Astrocyte (in vitro differentiated cells and primary cell): Measurements from ENCODE around the gene WASF2. TPM values are rescaled to one million over a fixed set of nuclear protein-coding genes. Genes with fewer than 3 reads are reported as not detected.

Source experiments
- DNase-seq: peaks from one replicate; pipeline ENCODE4 v3.0.0-alpha.2; 2010; ENCODE audit warnings: low read depth
- FAIRE-seq: peaks from 2 replicates; lab custom pipeline; 2011; peaks lifted over from hg19 to GRCh38; lab: Jason Lieb, UNC
- H2AFZ ChIP-seq: 2 replicates; pipeline ENCODE4 v1.6.0; 2012; ENCODE audit warnings: low read depth, low read length, inconsistent platforms
- H3K27ac ChIP-seq: 2 replicates; pipeline ENCODE4 v1.5.1; 2011; ENCODE audit warnings: low read depth, low read length, inconsistent platforms
- H3K27me3 ChIP-seq: 2 replicates; pipeline ENCODE4 v1.6.0; 2011; ENCODE audit warnings: low read length, inconsistent platforms; ENCODE audit not compliant: insufficient read depth
- H3K36me3 ChIP-seq: 2 replicates; pipeline ENCODE4 v1.5.1; 2011; ENCODE audit warnings: low read length, inconsistent platforms; ENCODE audit not compliant: insufficient read depth
- H3K4me1 ChIP-seq: 2 replicates; pipeline ENCODE4 v1.5.1; 2011; ENCODE audit warnings: low read length, inconsistent platforms; ENCODE audit not compliant: insufficient read depth
- H3K4me2 ChIP-seq: 2 replicates; pipeline ENCODE4 v1.6.0; 2012; ENCODE audit warnings: low read length, inconsistent platforms
- H3K4me3 ChIP-seq: 2 replicates; pipeline ENCODE4 v1.5.1; 2011; ENCODE audit warnings: low read depth, mild to moderate bottlenecking, low read length, inconsistent platforms; ENCODE audit not compliant: insufficient read depth
- H3K79me2 ChIP-seq: 2 replicates; pipeline ENCODE4 v1.6.0; 2012; ENCODE audit warnings: mild to moderate bottlenecking, low read length, inconsistent platforms; ENCODE audit not compliant: insufficient read depth
- H3K9ac ChIP-seq: 2 replicates; pipeline ENCODE4 v1.6.0; 2012; ENCODE audit warnings: mild to moderate bottlenecking, low read length, inconsistent platforms
- H3K9me3 ChIP-seq: 2 replicates; pipeline ENCODE4 v1.5.1; 2012; ENCODE audit warnings: low read depth, mild to moderate bottlenecking, low read length, inconsistent platforms; ENCODE audit not compliant: insufficient read depth
- H4K20me1 ChIP-seq: 2 replicates; pipeline ENCODE4 v1.6.0; 2012; ENCODE audit warnings: low read length, inconsistent platforms; ENCODE audit not compliant: insufficient read depth
- H3K27ac Mint-ChIP-seq: one replicate; pipeline ENCODE4 v1.8.0; 2021; ENCODE audit warnings: mild to moderate bottlenecking, mixed read lengths; ENCODE audit not compliant: unreplicated experiment
- H3K27me3 Mint-ChIP-seq: one replicate; pipeline ENCODE4 v1.8.0; 2021; ENCODE audit warnings: low read depth, mixed read lengths; ENCODE audit not compliant: unreplicated experiment
- H3K36me3 Mint-ChIP-seq: one replicate; pipeline ENCODE4 v1.8.0; 2021; ENCODE audit warnings: low read depth, mixed read lengths; ENCODE audit not compliant: unreplicated experiment
- H3K4me1 Mint-ChIP-seq: one replicate; pipeline ENCODE4 v1.8.0; 2021; ENCODE audit warnings: low read depth, mixed read lengths; ENCODE audit not compliant: unreplicated experiment
- H3K4me3 Mint-ChIP-seq: one replicate; pipeline ENCODE4 v1.8.0; 2021; ENCODE audit warnings: mild to moderate bottlenecking, moderate library complexity, mixed read lengths; ENCODE audit not compliant: unreplicated experiment
- H3K9me3 Mint-ChIP-seq: one replicate; pipeline ENCODE4 v1.8.0; 2021; ENCODE audit warnings: mild to moderate bottlenecking, mixed read lengths; ENCODE audit not compliant: unreplicated experiment
- CTCF ChIP-seq: IDR thresholded peaks from 2 replicates; pipeline ENCODE4 v1.5.1; 2011; ENCODE audit warnings: low read depth, mild to moderate bottlenecking, inconsistent platforms, low read length, moderate library complexity; ENCODE audit not compliant: insufficient read depth
- EZH2 ChIP-seq: IDR thresholded peaks from 2 replicates; pipeline ENCODE4 v1.6.1; 2012; ENCODE audit warnings: mild to moderate bottlenecking, low read length, inconsistent platforms; ENCODE audit not compliant: insufficient read depth
- total RNA-seq: library from RNA; stranded (reverse); gene quantifications from 2 replicates; pipeline ENCODE4 v1.2.1, GENCODE V29; 2021

The WASF2 gene
- total RNA-seq, 1 donor from 2014 or later: 86.9 TPM

- H3K9me3 Mint-ChIP-seq: no peaks in the 10 kb centered on the region
- no peak for FAIRE-seq
Measured at GRCh38 chr1:27481994-27482620, 7.9 kb downstream of the WASF2 start.

GRCh38 chr1:27478098-27478497 is 11.9 kb downstream of the WASF2 start:
- Histone ChIP-seq H4K20me1 (peaks cover 69% of the 10 kb centered on the region), H3K4me2 (no peak overlapping the region), H3K9me3 (no peaks in the 10 kb centered on the region), H3K27ac (no peak overlapping the region), H3K9ac (no peak overlapping the region), H2AFZ (no peak overlapping the region), H3K4me3 (no peak overlapping the region), H3K27me3 (no peaks in the 10 kb centered on the region), H3K4me1 (no peaks in the 10 kb centered on the region), H3K79me2 (peaks cover 96% of the 10 kb centered on the region), H3K36me3 (no peaks in the 10 kb centered on the region)
- Mint-ChIP-seq H3K36me3 (peaks cover 4% of the 10 kb centered on the region), H3K9me3 (no peaks in the 10 kb centered on the region), H3K4me1 (peaks cover 9% of the 10 kb centered on the region), H3K27me3 (no peaks in the 10 kb centered on the region), H3K4me3 (no peak overlapping the region), H3K27ac (peak overlapping the region; percentile 86)
- TF ChIP-seq EZH2 (no peak), CTCF (no peak)
- DNase-seq (no peak), FAIRE-seq (no peak)

More at GRCh38 chr1:27481994-27482620, 7.9 kb downstream of the WASF2 start:
- Mint-ChIP-seq H3K4me1 (peaks cover 9% of the 10 kb centered on the region), H3K4me3 (no peak overlapping the region), H3K27ac (no peak overlapping the region), H3K27me3 (no peaks in the 10 kb centered on the region), H3K36me3 (peaks cover 2% of the 10 kb centered on the region)
- Histone ChIP-seq H3K36me3 (no peaks in the 10 kb centered on the region), H3K27ac (no peak overlapping the region), H3K4me2 (no peak overlapping the region), H3K79me2 (peaks cover 92% of the 10 kb centered on the region), H4K20me1 (peaks cover 62% of the 10 kb centered on the region), H2AFZ (no peak overlapping the region), H3K9ac (no peak overlapping the region), H3K4me3 (no peak overlapping the region), H3K27me3 (no peaks in the 10 kb centered on the region), H3K9me3 (no peaks in the 10 kb centered on the region), H3K4me1 (no peaks in the 10 kb centered on the region)
- no peak for TF ChIP-seq CTCF
- TF ChIP-seq EZH2: no peak
- no peak for DNase-seq

- Mint-ChIP-seq H3K9me3 (no peaks in the 10 kb centered on the region), H3K36me3 (peaks cover 9% of the 10 kb centered on the region), H3K27me3 (no peaks in the 10 kb centered on the region), H3K4me1 (peaks cover 2% of the 10 kb centered on the region), H3K27ac (no peak overlapping the region), H3K4me3 (no peak overlapping the region)
- H2AFZ ChIP-seq: no peak overlapping the region
- H3K27me3 ChIP-seq: no peaks in the 10 kb centered on the region
- H3K9me3 ChIP-seq: no peaks in the 10 kb centered on the region
- TF ChIP-seq CTCF (no peak), EZH2 (no peak)
- H4K20me1 ChIP-seq: peaks cover 75% of the 10 kb centered on the region
- no peak overlapping the region for H3K27ac ChIP-seq
- no peak for DNase-seq
- H3K4me3 ChIP-seq: no peak overlapping the region
- no peaks in the 10 kb centered on the region for H3K4me1 ChIP-seq
- H3K36me3 ChIP-seq: no peaks in the 10 kb centered on the region
- peaks cover 96% of the 10 kb centered on the region for H3K79me2 ChIP-seq
- no peak overlapping the region for H3K9ac ChIP-seq
- no peak for FAIRE-seq
- no peak overlapping the region for H3K4me2 ChIP-seq
Measured at GRCh38 chr1:27476237-27476636, 13.7 kb downstream of the WASF2 start.
